GM21717 (cell line): Measurements from ENCODE around the gene STAB1.
"Not testable (repeated sequence)": the region's sequence is repeated elsewhere in the genome, so short reads cannot be mapped to it uniquely, and the experiment has no call there.

Source experiments
- ATAC-seq: cut with Tn5 transposase; IDR thresholded peaks from one replicate; pipeline ENCODE4 v1.9.1; 2021; ENCODE audit warnings: mild to moderate bottlenecking, moderate library complexity; ENCODE audit not compliant: unreplicated experiment

STAB1 gene

DNA sequence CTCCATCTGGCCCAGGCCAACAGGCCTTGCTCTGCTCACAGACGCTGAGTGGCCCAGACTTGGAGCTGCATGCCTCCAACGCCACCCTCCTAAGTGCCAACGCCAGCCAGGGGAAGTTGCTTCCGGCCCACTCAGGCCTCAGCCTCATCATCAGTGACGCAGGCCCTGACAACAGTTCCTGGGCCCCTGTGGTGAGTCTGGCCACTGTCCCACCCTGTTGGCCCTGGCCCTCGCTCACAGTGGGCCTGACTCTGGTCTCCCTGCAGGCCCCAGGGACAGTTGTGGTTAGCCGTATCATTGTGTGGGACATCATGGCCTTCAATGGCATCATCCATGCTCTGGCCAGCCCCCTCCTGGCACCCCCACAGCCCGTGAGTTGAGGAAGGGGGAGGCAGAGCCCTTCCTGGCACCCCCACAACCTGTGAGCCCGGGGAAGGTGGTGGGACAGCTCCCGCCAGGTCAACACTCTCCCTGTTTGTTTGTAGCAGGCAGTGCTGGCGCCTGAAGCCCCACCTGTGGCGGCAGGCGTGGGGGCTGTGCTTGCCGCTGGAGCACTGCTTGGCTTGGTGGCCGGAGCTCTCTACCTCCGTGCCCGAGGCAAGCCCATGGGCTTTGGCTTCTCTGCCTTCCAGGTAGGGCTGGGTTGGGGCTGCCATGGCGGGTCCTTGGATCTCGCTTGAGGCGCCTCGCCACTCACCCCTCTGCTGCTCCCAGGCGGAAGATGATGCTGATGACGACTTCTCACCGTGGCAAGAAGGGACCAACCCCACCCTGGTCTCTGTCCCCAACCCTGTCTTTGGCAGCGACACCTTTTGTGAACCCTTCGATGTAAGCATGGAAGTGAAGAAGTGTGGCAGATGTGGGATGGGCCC is 28.5 kb downstream of the STAB1 start:
- no peak for ATAC-seq

GRCh38 chr3:52524258-52524751 is 29.2 kb downstream of the STAB1 start:
- ATAC-seq, result no peak

DNA sequence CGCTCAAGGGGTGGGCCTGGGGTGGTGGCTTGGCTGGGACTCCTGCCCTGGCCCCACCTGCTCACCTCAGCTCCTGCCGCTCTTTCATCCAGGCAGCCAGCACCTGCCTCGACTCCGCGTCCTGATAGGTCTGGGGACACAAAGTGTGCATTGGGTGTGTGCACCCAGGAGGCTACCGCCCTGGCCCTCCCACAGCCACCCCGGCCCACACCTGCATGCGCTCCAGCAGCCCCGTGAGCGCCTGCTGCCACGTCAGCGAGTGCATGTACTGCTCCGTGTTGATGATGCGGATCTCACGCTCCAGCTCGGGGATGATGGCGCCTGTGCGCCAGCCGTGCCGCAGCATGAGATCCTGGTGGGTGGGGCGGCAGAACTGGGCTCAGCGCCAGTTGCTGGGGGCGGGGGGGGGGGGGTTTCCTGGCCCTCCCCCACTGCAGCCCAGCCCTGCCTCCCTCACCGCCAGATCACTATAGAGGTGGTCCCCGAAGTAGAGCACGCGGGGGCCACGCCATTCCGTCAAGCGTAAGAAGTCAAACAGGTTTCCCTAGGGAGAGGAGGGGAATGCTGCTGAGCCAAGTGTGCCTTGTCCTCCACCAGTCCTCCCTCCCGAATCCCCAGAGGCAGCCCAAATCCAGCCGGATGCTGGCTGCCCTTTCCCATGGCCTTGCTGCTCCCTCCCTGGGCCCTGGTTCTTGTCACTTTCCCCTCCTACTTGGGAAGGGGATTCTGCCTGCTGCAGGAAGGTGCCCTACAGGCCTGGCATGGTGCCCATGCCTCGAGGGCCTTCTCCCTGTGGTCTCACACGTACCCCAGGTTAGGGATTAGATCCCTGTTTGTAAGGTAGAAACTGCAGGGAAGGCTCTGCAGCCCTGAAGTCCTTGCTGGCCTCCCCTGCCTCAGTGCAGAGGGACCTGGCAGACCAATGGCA is 29.9 kb downstream of the STAB1 start:
- no peak for ATAC-seq

- no peak for ATAC-seq
These were observed 30.8 kb downstream of the STAB1 start for GRCh38 chr3:52525680-52526561.

- not testable (repeated sequence) for ATAC-seq
These were observed 31.5 kb downstream of the STAB1 start for GRCh38 chr3:52526671-52527038.

GRCh38 chr3:52527039-52527731 is 32.0 kb downstream of the STAB1 start:
- ATAC-seq, result no peak

GRCh38 chr3:52527732-52528585 is 32.8 kb downstream of the STAB1 start:
- ATAC-seq, result no peak

GRCh38 chr3:52528586-52529375 is 33.6 kb downstream of the STAB1 start:
- no peak for ATAC-seq

- ATAC-seq, result no peak
These were observed 34.5 kb downstream of the STAB1 start for GRCh38 chr3:52529376-52530333.

DNA sequence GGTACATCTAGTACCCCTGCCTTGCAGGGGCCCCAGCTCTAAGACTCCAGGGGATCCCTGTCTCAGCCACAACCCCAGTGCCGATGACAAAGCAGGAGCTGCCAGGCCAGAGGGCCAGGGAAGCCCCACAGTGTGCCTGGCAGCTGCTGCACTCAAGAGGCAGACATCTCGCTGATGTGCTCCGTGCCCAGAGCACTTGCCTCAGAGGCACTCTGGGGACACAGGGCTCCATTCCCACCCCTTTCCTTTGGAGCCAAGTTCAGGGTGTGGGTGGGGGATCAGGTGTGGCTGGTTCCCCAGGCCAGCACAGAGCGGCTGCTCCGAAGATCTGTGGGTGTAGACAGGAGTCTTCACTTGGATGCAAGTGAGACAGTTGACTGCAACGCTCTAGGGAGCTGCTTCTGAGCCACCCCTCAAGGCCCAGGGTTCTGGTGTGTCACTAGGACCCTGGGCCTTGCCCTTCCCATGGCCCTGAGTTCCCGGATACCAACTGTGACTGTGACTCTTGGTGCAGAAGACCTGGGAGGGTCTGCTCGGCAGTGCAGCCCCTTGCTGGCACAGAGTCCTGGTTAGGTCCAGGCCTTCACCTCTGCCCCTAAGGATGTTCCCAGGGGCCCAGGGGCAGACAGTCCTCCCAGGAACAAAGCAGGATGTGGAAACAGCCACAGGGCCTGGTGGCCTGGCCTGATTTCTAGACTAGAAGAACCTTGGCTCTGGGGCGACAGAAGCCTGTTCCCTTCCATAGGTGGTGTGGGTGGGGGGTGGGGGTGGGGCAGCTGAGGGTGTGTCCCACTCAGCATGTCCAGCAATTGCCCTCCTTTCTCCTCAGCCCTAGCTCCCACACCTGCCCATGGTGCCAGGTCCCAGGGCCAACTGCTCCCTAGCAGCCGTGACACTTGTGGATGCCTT is 36.0 kb downstream of the STAB1 start:
- no peak for ATAC-seq

GRCh38 chr3:52531860-52532516 is 36.9 kb downstream of the STAB1 start:
- no peak for ATAC-seq

- ATAC-seq, result no peak
These were observed 37.3 kb downstream of the STAB1 start for GRCh38 chr3:52532517-52532837.

DNA sequence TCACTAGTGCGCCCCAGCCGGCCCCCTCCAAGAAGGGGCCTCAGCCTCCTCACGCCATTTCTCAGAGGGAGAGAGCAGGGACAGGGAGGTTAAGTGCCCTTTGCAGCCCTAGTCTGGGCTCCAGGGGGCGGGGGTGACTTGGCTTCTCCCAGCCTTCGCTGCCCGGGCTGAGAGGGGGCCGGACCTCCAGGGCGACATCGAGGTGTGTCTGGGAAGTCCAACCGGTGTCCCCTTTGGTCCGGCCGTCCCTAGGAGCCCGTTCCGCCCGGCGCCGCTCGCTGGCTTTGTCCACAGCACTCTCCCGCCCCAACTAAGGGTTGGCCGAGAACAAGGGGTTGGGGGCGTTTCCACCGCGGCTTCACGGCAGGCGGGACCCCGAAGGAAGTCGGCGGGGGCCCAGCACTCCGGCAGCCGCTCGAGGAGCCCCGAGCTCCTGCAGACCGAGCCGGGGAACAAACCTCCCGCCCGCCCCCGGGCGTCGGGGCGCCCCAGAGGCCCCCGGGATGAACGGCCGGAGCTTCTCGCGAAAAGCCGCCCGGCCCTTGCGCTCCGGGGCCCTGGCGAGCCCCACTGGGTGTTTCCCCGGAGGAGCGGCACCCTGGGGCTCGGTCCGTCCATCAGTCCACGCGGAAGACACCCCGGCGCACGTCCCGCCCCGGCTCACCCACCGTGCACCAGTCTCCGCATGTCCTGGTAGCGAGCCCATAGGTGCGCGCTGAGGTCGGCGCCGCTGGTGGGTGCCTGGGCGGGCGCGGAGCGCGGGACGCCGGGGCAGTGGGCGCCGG is 37.9 kb downstream of the STAB1 start:
- ATAC-seq, result no peak

GRCh38 chr3:52533623-52534280 is 38.6 kb downstream of the STAB1 start, which contains the start of gene NT5DC2:
TSS of gene NT5DC2 (minus strand) at chr3:52533857. CDS start at chr3:52533737, 120 bp downstream.
- ATAC-seq, result peak; percentile 29
